K562 (cell line): ENCODE data around the gene SH3YL1. TPM values are rescaled to one million over a fixed set of nuclear protein-coding genes. Genes with fewer than 3 reads are reported as not detected.

Experiments
- ARID1B ChIP-seq: fragments of 450-650 bp; IDR thresholded peaks from 2 replicates; pipeline ENCODE4 v1.6.1; 2016; ENCODE audit warnings: antibody characterized with exemption, mild to moderate bottlenecking, inconsistent platforms
- ARID4B ChIP-seq: sonication (generic); formaldehyde crosslinking; IDR thresholded peaks from 2 replicates; pipeline ENCODE4 v1.8.0; 2022; ENCODE audit warnings: mild to moderate bottlenecking, missing genetic modification reagents
- BRF1 ChIP-seq: IDR thresholded peaks from 3 replicates; pipeline ENCODE4 v1.6.1; 2011; ENCODE audit warnings: borderline replicate concordance, mild to moderate bottlenecking; ENCODE audit not compliant: insufficient read length; ENCODE audit errors: extremely low read depth
- MAFF ChIP-seq: IDR thresholded peaks from 2 replicates; pipeline ENCODE4 v1.6.1; 2012; ENCODE audit warnings: low read length, improper control_type of control experiment
- PHF20 ChIP-seq: fragments of 450-650 bp; IDR thresholded peaks from 2 replicates; pipeline ENCODE4 v1.6.1; 2018; ENCODE audit not compliant: partially characterized antibody
- RBM22 ChIP-seq: fragments of 200-400 bp; formaldehyde crosslinking; IDR thresholded peaks from 2 replicates; pipeline ENCODE4 v1.6.1; 2018; ENCODE audit warnings: low read length, low read depth; ENCODE audit not compliant: poor library complexity, severe bottlenecking
- SOX6 ChIP-seq: fragments of 450-650 bp; IDR thresholded peaks from 2 replicates; pipeline ENCODE4 v1.6.1; 2014; ENCODE audit warnings: mild to moderate bottlenecking
- ZNF75A ChIP-seq: fragments of 450-650 bp; formaldehyde crosslinking; IDR thresholded peaks from 2 replicates; pipeline ENCODE4 v1.4.0; 2020; ENCODE audit warnings: mild to moderate bottlenecking
- polyA plus RNA-seq, 8 experiments: library from polyadenylated mRNA; depleted of rRNA in 4 of 8; stranded (reverse) in 5 of 8; unstranded in 3 of 8; fragments of >200 nt; fragmentation: Nextera tagmentation in 2 of 8; fragmentation: Illumina TruSeq in 1 of 8; extraction: Ambion mirVana in 2 of 8; extraction: Trizol in 1 of 8; gene quantifications; 2 replicates each; pipeline versions ENCODE4 v1.2.1 to v1.2.3, GENCODE V29; 2011 to 2014; ENCODE audit warnings: inconsistent platforms in 1 of 8, missing spikeins in 1 of 8
- total RNA-seq, 7 experiments: library from RNA; depleted of rRNA in 6 of 7; stranded (reverse); fragments of >200 nt in 6 of 7; fragmentation: Illumina TruSeq in 2 of 7; extraction: Trizol in 2 of 7; gene quantifications; 2 replicates each; pipeline versions ENCODE4 v1.2.1 to v1.2.3, GENCODE V29; 2011 to 2021; ENCODE audit warnings: low replicate concordance in 1 of 7

SH3YL1 gene
- total and polyA plus RNA-seq, 9 of the 15 experiments (the other 6 are each of a cell fraction or from before 2014, with no cell fraction given), result 3.9 to 7.8 (median 5.3) TPM

GRCh38 chr2:270861-271260 lies 7.0 kb upstream of the SH3YL1 start (continued):
- TF ChIP-seq MAFF (no peak), PHF20 (no peak), BRF1 (no peak), RBM22 (no peak), ZNF75A (no peak), ARID4B (CRISPR knock-in tag) (no peak), SOX6 (no peak), ARID1B (no peak)
